Kidney epithelial cell (primary cell): Measurements from ENCODE around the gene PSMB2. TPM values are rescaled to one million over a fixed set of nuclear protein-coding genes. Genes with fewer than 3 reads are reported as not detected.

ENCODE experiments used
- DNase-seq: peaks from one replicate; pipeline ENCODE4 v3.0.0-alpha.2; 2010; ENCODE audit warnings: low read depth
- H3K27me3 ChIP-seq: 2 replicates; pipeline ENCODE4 v1.6.0; 2011; ENCODE audit warnings: low read length; ENCODE audit not compliant: control insufficient read depth, insufficient read depth
- H3K36me3 ChIP-seq: 2 replicates; pipeline ENCODE4 v1.5.1; 2011; ENCODE audit warnings: low read length; ENCODE audit not compliant: control insufficient read depth, insufficient read depth
- H3K4me3 ChIP-seq: 2 replicates; pipeline ENCODE4 v1.5.1; 2011; ENCODE audit warnings: low read depth, mild to moderate bottlenecking, control low read depth, low read length
- CTCF ChIP-seq: IDR thresholded peaks from 2 replicates; pipeline ENCODE4 v1.5.1; 2011; ENCODE audit warnings: mild to moderate bottlenecking, moderate library complexity, low read length, control low read depth, inconsistent platforms; ENCODE audit not compliant: insufficient read depth, poor library complexity, severe bottlenecking
- total RNA-seq: library from RNA; depleted of rRNA; stranded (reverse); fragments of >200 nt; gene quantifications from 2 replicates; pipeline ENCODE4 v1.2.3, GENCODE V29; 2015

PSMB2 gene
- total RNA-seq, 1 donor from 2014 or later = 75.4 TPM

GRCh38 chr1:35605071-35605866 is 36.1 kb downstream of the PSMB2 start:
- H3K4me3 ChIP-seq = no peak overlapping the region
- DNase-seq = no peak
- TF ChIP-seq CTCF = no peak
- H3K36me3 ChIP-seq = no peaks in the 10 kb centered on the region
- H3K27me3 ChIP-seq = no peaks in the 10 kb centered on the region

- no peak for TF ChIP-seq CTCF
- no peaks in the 10 kb centered on the region for H3K36me3 ChIP-seq
- DNase-seq = no peak
- H3K4me3 ChIP-seq = no peak overlapping the region
- H3K27me3 ChIP-seq = no peaks in the 10 kb centered on the region
Observed at GRCh38 chr1:35603941-35604340, 37.4 kb downstream of the PSMB2 start.

GRCh38 chr1:35603468-35603867 is 37.9 kb downstream of the PSMB2 start:
- Histone ChIP-seq H3K36me3 (no peaks in the 10 kb centered on the region), H3K4me3 (no peak overlapping the region), H3K27me3 (no peaks in the 10 kb centered on the region)
- DNase-seq = no peak
- TF ChIP-seq CTCF = no peak

- DNase-seq = no peak
- no peak for TF ChIP-seq CTCF
- Histone ChIP-seq H3K27me3 (no peaks in the 10 kb centered on the region), H3K4me3 (no peak overlapping the region), H3K36me3 (peaks cover 1% of the 10 kb centered on the region)
Observed at GRCh38 chr1:35600593-35600992, 40.7 kb downstream of the PSMB2 start.

- no peak for DNase-seq
- Histone ChIP-seq H3K4me3 (no peak overlapping the region), H3K27me3 (no peaks in the 10 kb centered on the region), H3K36me3 (peaks cover 1% of the 10 kb centered on the region)
- TF ChIP-seq CTCF = no peak
Observed at GRCh38 chr1:35599411-35599810, 41.9 kb downstream of the PSMB2 start.

GRCh38 chr1:35598895-35599294 is 42.4 kb downstream of the PSMB2 start:
- Histone ChIP-seq H3K4me3 (no peak overlapping the region), H3K36me3 (peaks cover 1% of the 10 kb centered on the region), H3K27me3 (no peaks in the 10 kb centered on the region)
- no peak for TF ChIP-seq CTCF
- DNase-seq = no peak
